Fibroblast of lung (primary cell): ENCODE measurements around the gene PPP1R3C. TPM values are rescaled to one million over a fixed set of nuclear protein-coding genes. Genes with fewer than 3 reads are reported as not detected.

Experiments
- DNase-seq, 2 donors: peaks; one replicate each; pipeline versions ENCODE4 v3.0.0 to v3.0.0-alpha.2; 2010; ENCODE audit warnings: low read depth in 2 of 2
- H2AFZ ChIP-seq: 2 replicates; pipeline ENCODE4 v1.5.1; 2012; ENCODE audit warnings: low read length, control low read depth, inconsistent platforms
- H3K27ac ChIP-seq: 2 replicates; pipeline ENCODE4 v1.5.1; 2011; ENCODE audit warnings: low read length, control low read depth; ENCODE audit not compliant: insufficient read depth
- H3K27me3 ChIP-seq: 2 replicates; pipeline ENCODE4 v1.5.1; 2011; ENCODE audit warnings: mild to moderate bottlenecking, low read length; ENCODE audit not compliant: control insufficient read depth, insufficient read depth
- H3K36me3 ChIP-seq: 2 replicates; pipeline ENCODE4 v1.5.1; 2011; ENCODE audit warnings: low read length; ENCODE audit not compliant: control insufficient read depth, insufficient read depth
- H3K4me1 ChIP-seq: 2 replicates; pipeline ENCODE4 v1.5.1; 2011; ENCODE audit warnings: low read length; ENCODE audit not compliant: control insufficient read depth, insufficient read depth; ENCODE audit errors: extremely low read depth
- H3K4me2 ChIP-seq: 2 replicates; pipeline ENCODE4 v1.5.1; 2011; ENCODE audit warnings: low read length, control low read depth; ENCODE audit not compliant: insufficient read depth; ENCODE audit errors: extremely low read depth
- H3K4me3 ChIP-seq, 4 experiments: fragments of 200-600 bp in 1 of 4; sonication (generic) in 1 of 4; replicated peaks in 1 of 4; 2 replicates each; pipeline ENCODE4 v1.5.1; 2011 to 2016; ENCODE audit warnings: low read length in 4 of 4, low read depth in 3 of 4, mild to moderate bottlenecking in 3 of 4, control low read depth in 2 of 4, inconsistent platforms in 1 of 4, mixed read lengths in 1 of 4; ENCODE audit not compliant: insufficient read depth in 1 of 4; ENCODE audit errors: control extremely low read depth in 1 of 4
- H3K79me2 ChIP-seq: 2 replicates; pipeline ENCODE4 v1.5.1; 2012; ENCODE audit warnings: mild to moderate bottlenecking, low read length, inconsistent platforms; ENCODE audit not compliant: control insufficient read depth, insufficient read depth
- H3K9ac ChIP-seq: 2 replicates; pipeline ENCODE4 v1.5.1; 2011; ENCODE audit warnings: mild to moderate bottlenecking, low read length, control low read depth; ENCODE audit not compliant: insufficient read depth
- H3K9me3 ChIP-seq: 2 replicates; pipeline ENCODE4 v1.5.1; 2012; ENCODE audit warnings: low read depth, low read length; ENCODE audit not compliant: control insufficient read depth, insufficient read depth
- H4K20me1 ChIP-seq: 2 replicates; pipeline ENCODE4 v1.5.1; 2011; ENCODE audit warnings: low read length; ENCODE audit not compliant: control insufficient read depth, insufficient read depth; ENCODE audit errors: extremely low read depth
- EZH2 ChIP-seq: IDR thresholded peaks from 2 replicates; pipeline ENCODE4 v1.5.1; 2012; ENCODE audit warnings: low read length, control low read depth, mild to moderate bottlenecking; ENCODE audit errors: missing control alignments
- polyA plus RNA-seq, 2 donors: library from polyadenylated mRNA; depleted of rRNA in 1 of 2; stranded (reverse) in 1 of 2; unstranded in 1 of 2; fragments of >200 nt; gene quantifications; 2 replicates each; pipeline ENCODE4 v1.2.1, GENCODE V29; 2011 to 2012; ENCODE audit warnings: missing spikeins in 1 of 2
- total RNA-seq: library from RNA; depleted of rRNA; stranded (reverse); fragments of >200 nt; gene quantifications from 2 replicates; pipeline ENCODE4 v1.2.1, GENCODE V29; 2014
- TF ChIP-seq, protein P1 (sequence below), 2 donors: IDR thresholded peaks in 1 of 2; conservative IDR thresholded peaks in 1 of 2; 1 replicate in 1 of 2; 2 replicates in 1 of 2; pipeline ENCODE4 v1.5.1; 2011 to 2012; ENCODE audit warnings: low read length in 2 of 2, control low read depth in 1 of 2, inconsistent platforms in 1 of 2, low read depth in 1 of 2, mild to moderate bottlenecking in 1 of 2

The PPP1R3C gene
- total and polyA plus RNA-seq, 2 donors (not counting 1 experiment from before 2014, with no cell fraction given): 67.8 to 125 TPM

DNA sequence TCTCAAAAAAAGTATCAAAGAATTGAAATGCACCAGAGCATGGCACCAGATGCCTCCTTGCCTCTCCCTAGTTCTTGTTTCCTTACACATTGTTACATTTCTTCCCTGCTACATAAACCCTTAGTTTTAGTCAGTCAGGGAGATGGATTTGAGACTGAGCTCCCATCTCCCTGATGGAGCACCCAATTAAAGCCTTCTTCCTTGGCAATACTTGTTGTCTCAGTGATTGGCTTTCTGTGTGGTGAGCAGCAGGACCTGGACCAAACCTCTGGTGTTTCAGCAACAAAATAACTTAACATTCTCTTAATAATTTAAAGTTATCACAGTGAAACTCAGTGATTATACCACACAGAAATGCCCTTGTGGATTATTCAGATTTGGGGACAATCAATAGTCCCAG, 26.9 kb downstream of the PPP1R3C start:
- Histone ChIP-seq H2AFZ (no peak overlapping the region), H3K9ac (no peak overlapping the region), H3K9me3 (no peaks in the 10 kb centered on the region), H3K4me1 (peaks cover 34% of the 10 kb centered on the region), H3K4me3 (no peak overlapping the region), H3K4me2 (no peak overlapping the region), H3K27ac (no peak overlapping the region), H3K79me2 (no peaks in the 10 kb centered on the region), H3K27me3 (no peaks in the 10 kb centered on the region), H3K36me3 (no peaks in the 10 kb centered on the region), H4K20me1 (no peaks in the 10 kb centered on the region)
- no peak for TF ChIP-seq EZH2
- TF ChIP-seq, protein P1, sequence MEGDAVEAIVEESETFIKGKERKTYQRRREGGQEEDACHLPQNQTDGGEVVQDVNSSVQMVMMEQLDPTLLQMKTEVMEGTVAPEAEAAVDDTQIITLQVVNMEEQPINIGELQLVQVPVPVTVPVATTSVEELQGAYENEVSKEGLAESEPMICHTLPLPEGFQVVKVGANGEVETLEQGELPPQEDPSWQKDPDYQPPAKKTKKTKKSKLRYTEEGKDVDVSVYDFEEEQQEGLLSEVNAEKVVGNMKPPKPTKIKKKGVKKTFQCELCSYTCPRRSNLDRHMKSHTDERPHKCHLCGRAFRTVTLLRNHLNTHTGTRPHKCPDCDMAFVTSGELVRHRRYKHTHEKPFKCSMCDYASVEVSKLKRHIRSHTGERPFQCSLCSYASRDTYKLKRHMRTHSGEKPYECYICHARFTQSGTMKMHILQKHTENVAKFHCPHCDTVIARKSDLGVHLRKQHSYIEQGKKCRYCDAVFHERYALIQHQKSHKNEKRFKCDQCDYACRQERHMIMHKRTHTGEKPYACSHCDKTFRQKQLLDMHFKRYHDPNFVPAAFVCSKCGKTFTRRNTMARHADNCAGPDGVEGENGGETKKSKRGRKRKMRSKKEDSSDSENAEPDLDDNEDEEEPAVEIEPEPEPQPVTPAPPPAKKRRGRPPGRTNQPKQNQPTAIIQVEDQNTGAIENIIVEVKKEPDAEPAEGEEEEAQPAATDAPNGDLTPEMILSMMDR (conservative IDR thresholded peaks at IDR 0.05 in 1 of 2, IDR thresholded peaks at IDR 0.05 in 1 of 2; ENCODE audit: low read depth in 1 of 2, low read length in 2 of 2): no peak
- no peak for DNase-seq

DNA sequence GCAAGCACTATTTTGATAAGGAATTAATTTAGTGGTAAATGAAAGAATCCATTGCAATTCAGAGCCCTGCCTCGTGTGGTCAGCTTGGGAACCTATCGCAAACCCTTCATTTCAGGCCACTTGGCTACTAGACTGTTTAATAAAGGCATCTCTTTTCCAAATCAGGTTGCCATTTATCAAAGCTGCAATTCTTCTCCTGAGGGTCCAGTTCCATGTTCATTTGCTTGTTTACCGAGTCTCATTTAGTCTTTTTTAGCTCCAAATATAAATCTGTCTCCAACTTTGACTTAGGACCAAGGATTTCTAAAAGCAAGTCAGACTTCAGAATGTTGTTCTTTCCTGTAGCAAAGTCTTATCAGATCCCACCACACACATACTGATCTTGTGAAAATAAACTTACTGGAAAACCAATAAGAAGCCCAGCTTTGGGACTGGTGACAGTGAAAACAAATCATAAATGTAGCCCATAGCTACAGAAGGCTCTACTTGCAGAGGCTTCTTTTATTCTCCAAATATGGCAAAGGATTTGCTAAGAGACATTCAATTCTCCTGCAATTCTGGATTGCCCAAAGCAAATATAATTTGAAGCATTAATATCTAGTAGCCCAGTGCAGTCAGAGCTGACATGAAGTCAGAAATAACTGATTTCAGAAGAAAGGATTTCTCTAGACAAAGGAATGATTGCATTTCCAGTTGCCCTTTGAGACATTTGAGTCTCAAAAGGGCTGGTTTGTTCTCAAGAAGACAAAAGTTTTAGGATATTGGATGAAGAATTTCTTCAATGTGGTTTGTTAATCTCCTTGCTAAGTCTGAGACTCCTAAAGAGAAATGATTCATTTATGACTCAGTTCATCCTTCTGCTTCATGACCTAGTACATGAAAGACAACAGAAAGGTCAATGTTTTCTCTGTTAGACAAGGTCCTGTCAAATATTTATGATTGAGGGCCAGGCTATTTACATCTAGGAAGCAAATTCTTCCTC, 28.0 kb downstream of the PPP1R3C start:
- DNase-seq: peak; percentile 86 to 94
- H3K4me2 ChIP-seq: peak overlapping the region; percentile 48
- TF ChIP-seq, protein P1 (conservative IDR thresholded peaks at IDR 0.05 in 1 of 2, IDR thresholded peaks at IDR 0.05 in 1 of 2; ENCODE audit: low read depth in 1 of 2, low read length in 2 of 2): peak in 1 of 2 donors; percentile 39
- TF ChIP-seq EZH2: no peak
- no peak overlapping the region for H2AFZ ChIP-seq
- H3K27me3 ChIP-seq: no peaks in the 10 kb centered on the region
- no peaks in the 10 kb centered on the region for H4K20me1 ChIP-seq
- H3K4me1 ChIP-seq: peaks cover 28% of the 10 kb centered on the region
- peak overlapping the region; percentile 49 for H3K27ac ChIP-seq
- no peak overlapping the region for H3K4me3 ChIP-seq
- H3K9ac ChIP-seq: no peak overlapping the region
- H3K9me3 ChIP-seq: no peaks in the 10 kb centered on the region
- H3K36me3 ChIP-seq: no peaks in the 10 kb centered on the region
- no peaks in the 10 kb centered on the region for H3K79me2 ChIP-seq

DNA sequence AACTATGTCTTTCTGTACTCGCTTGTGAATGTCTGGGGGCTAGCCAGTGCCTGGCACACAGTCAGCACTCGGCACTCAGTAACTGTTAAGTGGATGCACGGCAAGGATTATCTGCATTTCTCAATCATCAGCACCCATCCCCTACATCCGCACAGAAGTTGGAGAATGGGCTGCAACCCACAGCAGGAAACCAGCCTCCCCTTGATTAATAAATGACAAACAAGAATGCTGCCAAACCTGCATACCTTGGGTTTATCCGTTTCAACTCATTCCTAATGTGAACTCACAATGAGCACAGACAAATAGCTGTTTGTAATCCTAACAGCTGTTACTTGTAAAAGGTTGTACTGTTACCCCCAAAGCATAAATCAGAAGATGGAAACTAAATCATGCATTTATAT, 28.9 kb downstream of the PPP1R3C start:
- H3K9me3 ChIP-seq: no peaks in the 10 kb centered on the region
- no peak overlapping the region for H3K4me3 ChIP-seq
- H4K20me1 ChIP-seq: no peaks in the 10 kb centered on the region
- peaks cover 28% of the 10 kb centered on the region for H3K4me1 ChIP-seq
- H3K27me3 ChIP-seq: no peaks in the 10 kb centered on the region
- peak overlapping the region; percentile 3 for H3K4me2 ChIP-seq
- H3K9ac ChIP-seq: no peak overlapping the region
- no peak for TF ChIP-seq EZH2
- TF ChIP-seq, protein P1 (conservative IDR thresholded peaks at IDR 0.05 in 1 of 2, IDR thresholded peaks at IDR 0.05 in 1 of 2; ENCODE audit: low read depth in 1 of 2, low read length in 2 of 2): no peak
- H3K79me2 ChIP-seq: no peaks in the 10 kb centered on the region
- DNase-seq: peak; percentile 33 to 98
- H3K27ac ChIP-seq: no peak overlapping the region
- no peaks in the 10 kb centered on the region for H3K36me3 ChIP-seq
- no peak overlapping the region for H2AFZ ChIP-seq
